Activated CD4-positive, alpha-beta T cell treated with anti-CD3 and anti-CD28 coated beads, Interleukin-2, amount 50 U/mL, for 4 hours (primary cell): ENCODE data around the gene RPL7A.

Experiments used
- DNase-seq, 2 experiments: peaks; one replicate each; pipeline ENCODE4 v3.0.0-alpha.2; 2020

The RPL7A gene

DNA sequence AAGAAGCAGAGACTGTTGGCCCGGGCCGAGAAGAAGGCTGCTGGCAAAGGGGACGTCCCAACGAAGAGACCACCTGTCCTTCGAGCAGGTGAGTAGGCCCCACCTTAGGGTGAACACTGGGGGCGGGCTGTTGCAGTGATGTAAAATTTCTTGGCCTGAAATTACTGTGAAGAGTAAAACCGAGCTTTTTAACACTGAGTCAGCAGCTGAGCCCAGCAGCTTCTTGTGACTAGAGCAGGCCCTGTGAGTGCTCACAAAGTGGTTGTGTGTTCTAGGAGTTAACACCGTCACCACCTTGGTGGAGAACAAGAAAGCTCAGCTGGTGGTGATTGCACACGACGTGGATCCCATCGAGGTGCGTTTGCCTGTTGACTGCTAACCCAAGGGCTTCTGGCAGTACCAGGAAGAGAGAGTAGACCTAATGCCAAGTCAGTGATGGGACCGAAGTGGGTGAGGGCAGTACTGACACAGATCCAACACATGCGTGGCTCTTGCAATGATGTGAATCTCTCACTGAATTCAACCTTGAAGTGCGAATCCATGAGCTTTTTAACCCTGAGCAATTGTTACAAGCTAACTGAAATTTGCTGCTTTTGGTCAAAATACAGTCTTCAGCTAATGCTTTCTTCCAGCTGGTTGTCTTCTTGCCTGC is 2.1 kb downstream of the RPL7A start:
- DNase-seq: no peak

GRCh38 chr9:133351526-133351907 is 3.5 kb downstream of the RPL7A start:
- no peak for DNase-seq

DNA sequence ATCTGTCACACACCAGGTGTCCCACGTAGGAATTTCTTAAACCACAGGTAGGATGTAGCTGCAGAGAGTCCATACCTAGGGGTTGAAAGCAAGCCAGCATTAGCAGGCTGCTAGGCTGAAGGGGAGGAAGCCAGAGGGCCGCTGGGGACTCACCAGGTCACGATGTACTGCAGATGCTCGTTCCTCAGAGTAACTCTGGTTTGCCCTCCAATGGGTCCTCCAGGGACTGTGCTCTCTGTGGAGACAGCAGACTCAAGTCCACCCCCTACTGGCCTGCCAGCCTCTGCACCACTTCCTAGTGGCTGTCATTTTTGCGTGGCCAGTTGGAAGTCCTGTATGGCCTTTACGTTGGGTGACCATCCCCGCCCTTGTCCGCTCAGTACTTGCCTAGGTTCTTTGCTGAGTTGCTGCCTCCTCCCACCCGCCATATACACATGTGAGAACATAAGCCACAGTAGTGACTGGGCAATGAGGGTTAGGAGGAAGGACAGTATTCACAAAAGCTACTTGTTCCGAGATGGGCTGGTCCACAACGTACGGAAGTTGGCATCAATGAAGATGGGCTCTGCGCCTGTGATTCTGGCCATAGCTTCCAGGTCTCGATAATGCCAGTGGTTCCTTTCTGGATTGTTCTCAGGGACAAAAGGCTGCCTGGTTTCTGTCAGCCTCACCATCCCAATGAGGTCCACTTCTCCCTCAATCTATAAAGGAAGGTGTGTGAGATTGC is 4.1 kb downstream of the RPL7A start:
- peak in 1 of 2 experiments; percentile 22 for DNase-seq

- no peak for DNase-seq
These were observed 4.8 kb downstream of the RPL7A start for GRCh38 chr9:133352635-133353340.

- DNase-seq: no peak
These were observed 5.5 kb downstream of the RPL7A start for GRCh38 chr9:133353548-133353947.

- DNase-seq: no peak
These were observed 6.7 kb downstream of the RPL7A start for GRCh38 chr9:133354766-133355165.

DNA sequence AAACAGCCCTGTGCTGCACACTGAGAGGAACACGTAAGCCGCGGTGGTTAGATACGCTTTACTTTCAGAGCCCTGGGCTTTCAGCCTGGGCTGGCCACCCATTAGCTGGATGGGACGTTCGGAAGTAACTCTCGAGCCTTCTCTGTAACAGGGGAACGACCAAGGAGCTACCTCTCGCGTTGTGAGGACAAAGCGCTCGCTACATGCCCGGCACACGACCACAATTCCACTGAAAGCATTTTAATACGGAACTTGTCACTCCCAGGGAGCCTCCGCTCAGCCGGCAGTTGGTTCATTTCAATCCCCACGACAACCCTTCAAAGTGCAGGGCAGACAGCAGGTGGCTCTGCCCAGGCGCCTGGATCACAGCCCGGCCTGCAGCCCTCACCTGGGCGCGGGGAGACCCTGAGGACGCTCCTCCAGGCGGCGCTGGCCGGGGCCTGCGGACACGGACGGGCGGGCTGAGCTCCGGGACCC is 7.9 kb downstream of the RPL7A start:
- no peak for DNase-seq

GRCh38 chr9:133356391-133357091 is 8.5 kb downstream of the RPL7A start, which contains the start of the genes SURF1 and SURF2:
Gene SURF1 (minus strand): TSS chr9:133356487. CDS start chr9:133356453, 34 bp downstream.
Gene SURF2 (plus strand): TSS chr9:133356550. CDS start chr9:133356593, 43 bp downstream.
- peak; percentile 87 to 88 for DNase-seq

GRCh38 chr9:133357656-133358055 is 9.6 kb downstream of the RPL7A start:
- no peak for DNase-seq

DNA sequence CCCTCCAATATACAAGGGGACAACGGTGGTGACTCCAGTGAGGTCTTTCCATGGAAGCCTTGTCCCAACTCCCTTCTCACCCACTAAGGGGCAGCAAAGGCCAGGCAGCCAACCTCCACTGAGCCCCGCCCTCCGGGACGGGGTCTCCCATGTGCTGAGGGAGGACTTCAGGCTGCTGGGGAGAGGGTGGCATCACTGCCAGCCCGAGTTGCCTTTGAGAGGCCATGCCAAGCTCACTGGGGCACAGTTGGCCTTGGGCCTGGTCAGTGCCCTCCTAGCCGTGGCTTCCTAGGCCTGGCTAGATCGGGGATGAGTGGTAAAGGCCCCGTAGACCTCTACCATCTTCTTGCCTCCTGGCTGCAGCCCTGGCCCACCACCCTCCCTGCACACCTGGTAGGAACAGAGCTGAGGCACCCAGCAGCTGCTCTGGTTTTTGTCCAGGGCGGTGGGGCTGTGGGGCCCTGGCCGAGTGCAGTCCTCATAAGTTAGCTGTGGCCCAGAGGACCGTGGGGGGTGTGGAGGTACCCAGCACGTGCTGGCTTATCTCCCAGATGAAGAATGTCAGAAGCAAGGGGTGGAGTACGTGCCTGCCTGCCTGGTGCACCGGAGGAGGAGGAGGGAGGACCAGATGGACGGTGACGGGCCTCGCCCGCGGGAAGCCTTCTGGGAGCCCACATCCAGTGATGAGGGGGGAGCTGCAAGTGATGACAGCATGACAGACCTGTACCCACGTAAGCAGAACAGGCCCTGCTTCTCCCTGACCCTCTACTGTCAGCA is 11.6 kb downstream of the RPL7A start:
- DNase-seq: peak in 1 of 2 experiments; percentile 15

DNA sequence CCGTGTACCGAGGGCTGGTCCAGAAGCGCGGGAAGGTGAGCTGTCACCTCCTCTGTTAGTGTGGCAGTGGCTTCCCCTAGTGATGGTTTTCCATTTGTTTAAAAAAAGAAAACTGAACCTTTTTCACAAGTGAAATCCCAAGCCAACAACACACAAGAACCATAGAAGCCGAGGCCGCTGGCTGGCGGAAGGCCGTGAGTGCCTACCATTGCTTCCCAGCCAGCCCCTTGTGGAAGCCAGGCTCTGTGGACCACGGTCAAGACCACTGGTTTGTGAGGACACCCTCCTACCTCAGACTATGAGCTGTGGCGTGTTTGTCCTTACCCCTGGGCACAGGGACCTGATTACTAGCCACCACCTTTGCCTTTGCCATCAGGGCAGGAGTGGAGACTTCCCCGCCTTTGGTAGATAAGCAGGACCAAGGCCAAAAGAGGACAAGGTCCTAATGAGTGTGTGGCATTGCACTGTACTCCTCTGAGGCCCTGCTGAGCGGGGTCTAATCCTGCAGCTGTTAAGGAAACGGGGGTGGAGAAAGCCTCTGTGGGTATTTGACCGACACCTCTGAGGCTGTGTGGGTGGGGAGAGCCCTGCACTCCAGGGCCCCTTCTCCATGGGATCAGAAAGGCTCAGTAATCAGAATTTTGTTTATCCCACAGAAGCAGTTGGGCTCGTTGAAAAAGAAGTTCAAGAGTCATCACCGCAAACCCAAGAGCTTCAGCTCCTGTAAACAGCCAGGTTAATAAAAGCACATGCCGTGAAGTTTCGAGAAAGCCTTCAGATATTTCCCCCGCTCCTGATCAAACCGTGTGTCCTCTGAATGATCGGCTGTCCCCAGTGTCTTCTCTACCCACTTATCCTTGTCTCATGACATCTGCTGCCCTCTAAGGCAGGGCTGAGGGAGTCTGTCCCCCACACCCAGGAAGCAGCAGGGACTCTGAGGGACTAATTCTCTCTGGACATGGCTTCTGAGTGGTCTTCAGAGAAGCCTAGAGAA is 12.7 kb downstream of the RPL7A start:
- DNase-seq: no peak

DNA sequence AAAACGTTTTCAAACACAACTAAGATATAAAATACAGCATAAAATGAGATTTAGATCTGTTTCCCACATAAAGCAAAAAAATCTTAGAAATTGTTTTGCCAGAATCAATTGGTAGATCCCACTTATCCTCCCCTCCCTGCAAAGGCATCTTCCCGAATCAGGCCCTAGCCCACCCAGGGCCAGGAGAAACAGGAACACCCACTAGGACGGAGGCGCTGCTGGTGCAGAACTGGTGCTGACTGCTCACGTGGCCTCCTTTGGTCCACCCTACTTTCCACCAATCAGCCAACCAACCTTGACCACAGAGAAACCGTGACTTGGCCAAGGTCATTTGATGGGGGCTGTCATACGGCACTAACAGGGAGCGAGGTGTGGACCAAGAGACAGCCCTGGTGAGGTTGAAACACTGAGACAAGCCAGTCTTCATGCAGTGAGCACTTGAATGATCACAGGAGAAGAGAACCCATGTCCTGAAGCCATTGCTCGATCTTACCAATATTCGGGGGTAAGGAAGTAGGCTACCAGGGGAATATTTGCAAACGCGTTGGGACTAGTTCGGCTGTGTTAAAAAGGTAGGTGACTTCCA is 13.6 kb downstream of the RPL7A start:
- no peak for DNase-seq

- no peak for DNase-seq
These were observed 14.5 kb downstream of the RPL7A start for GRCh38 chr9:133362359-133363044.

DNA sequence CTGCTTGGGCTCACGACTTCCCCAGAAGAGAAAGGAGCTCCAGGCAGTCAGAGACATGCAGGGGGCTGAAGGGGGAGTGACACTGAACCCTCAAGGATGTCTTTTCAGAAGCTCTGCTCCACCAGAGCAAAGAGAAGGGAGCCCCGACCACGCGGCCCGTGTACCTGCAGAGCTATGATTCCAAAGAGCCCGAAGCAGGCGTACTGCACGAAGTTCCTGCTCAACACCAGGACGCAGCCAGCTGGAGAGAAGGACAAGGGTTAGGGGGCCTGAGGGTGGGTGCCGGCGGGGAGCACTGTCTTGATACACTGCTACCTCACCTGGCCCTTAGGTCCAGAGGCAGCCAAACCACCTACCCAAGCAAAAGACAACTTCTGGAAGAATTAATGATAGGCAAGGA is 18.4 kb downstream of the RPL7A start:
- no peak for DNase-seq

- DNase-seq: no peak
These were observed 19.2 kb downstream of the RPL7A start for GRCh38 chr9:133367221-133367620.

DNA sequence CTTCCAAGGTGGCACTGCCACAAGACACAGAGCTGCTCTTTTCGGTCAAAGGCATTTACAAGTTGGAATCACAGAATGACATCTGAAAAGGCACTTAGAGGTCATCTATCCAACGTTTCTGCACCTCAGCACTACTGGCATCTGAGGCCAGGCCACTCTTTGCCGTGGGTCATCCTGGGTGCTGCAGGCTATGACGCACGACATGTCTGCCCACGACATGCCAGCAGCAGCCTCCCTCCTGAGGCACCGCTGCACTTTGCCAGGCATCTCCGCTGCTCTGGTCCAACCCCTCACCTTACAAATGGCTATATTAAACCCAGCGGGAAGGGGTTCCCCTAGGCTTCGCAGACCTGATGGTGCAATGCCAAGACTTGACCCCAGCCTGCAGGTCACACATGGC is 19.8 kb downstream of the RPL7A start:
- no peak for DNase-seq

DNA sequence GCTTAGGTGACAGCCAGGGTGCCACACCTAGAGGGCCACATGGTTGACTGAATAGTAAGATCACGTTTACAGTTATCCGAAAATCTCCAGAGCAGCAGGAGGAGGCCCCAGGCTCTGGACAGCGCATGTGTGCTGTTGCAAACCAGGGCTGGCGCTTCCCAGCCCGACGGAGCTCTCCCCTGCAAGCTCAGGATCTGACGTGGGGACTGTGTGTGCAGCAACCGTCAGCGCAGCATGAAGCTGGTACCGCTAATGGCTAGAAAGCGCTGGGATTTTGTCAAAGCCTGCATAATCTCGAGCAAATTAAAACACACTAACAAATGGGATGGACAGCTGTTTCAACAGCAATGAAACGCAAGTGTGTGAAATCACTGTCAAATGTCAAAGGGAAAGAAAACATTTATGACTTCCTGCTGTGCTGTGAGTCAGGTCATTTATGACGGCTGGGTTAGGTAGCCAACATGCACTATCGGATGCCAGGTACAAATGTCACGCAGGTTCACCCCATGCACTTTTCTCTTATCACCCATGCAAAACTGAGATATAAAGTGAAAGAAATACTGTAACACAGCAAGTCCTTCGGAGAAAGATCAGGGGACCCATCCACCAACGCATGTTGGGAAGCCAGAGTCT is 20.3 kb downstream of the RPL7A start:
- no peak for DNase-seq

DNA sequence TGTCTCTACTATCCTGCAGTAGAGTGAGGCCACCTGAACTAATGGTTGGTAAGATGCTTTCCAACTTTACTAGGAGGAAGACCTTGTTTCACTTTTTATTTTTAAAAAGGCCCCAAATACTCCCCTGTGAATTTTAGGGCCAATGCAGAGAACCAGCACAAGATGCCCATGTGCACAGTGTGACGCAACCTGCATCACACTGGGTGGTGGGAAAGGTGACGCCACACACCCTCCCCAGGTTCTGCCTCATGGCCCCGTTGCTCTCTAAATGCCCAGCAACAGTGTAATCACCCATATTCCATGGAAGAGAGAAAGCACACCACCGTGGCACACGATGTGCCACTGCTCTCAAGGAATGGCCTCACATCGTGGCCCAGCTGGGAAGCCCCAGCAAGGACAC is 21.4 kb downstream of the RPL7A start:
- DNase-seq: no peak

DNA sequence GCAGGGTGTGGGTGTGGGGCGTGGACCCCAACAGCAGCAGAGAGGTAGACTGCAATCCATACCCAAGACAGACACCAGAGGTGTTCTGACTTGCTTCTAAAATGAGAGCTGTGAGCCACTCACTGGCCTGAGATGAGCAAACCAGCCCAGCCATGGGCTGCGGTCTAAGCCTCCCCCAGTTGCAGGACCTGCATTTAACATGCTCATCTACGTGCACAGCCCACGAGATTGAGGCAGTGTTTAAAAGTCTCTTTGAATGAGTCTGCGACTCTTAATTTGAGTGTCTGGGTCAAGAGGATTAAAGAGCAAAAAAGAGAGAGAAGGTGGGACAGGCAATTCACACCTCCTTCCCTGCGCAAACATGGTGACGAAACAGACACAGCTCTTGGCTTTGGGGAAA is 21.9 kb downstream of the RPL7A start:
- DNase-seq: no peak
